Keratinocyte (primary cell): ENCODE results near the gene NQO2. TPM values are rescaled to one million over a fixed set of nuclear protein-coding genes. Genes with fewer than 3 reads are reported as not detected.

Source experiments
- DNase-seq: peaks from one replicate; pipeline ENCODE4 v3.0.0-alpha.2; 2011; ENCODE audit warnings: low read depth, missing footprints, low spot score
- FAIRE-seq: peaks from 2 replicates; lab custom pipeline; 2011; peaks lifted over from hg19 to GRCh38; lab: Jason Lieb, UNC
- H2AFZ ChIP-seq: 2 replicates; pipeline ENCODE4 v1.6.0; 2012; ENCODE audit warnings: low read length, control low read depth, inconsistent platforms; ENCODE audit not compliant: control insufficient read depth
- H3K27ac ChIP-seq: 2 replicates; pipeline ENCODE4 v1.5.1; 2011; ENCODE audit warnings: low read length; ENCODE audit not compliant: control insufficient read depth, insufficient read depth
- H3K27me3 ChIP-seq: 3 replicates; pipeline ENCODE4 v1.6.0; 2011; ENCODE audit warnings: low read length; ENCODE audit not compliant: control insufficient read depth, insufficient read depth; ENCODE audit errors: extremely low read depth
- H3K36me3 ChIP-seq, 2 experiments: 2 replicates in 1 of 2; 3 replicates in 1 of 2; pipeline ENCODE4 v1.5.1; 2011; ENCODE audit warnings: low read length in 2 of 2, mild to moderate bottlenecking in 1 of 2; ENCODE audit not compliant: control insufficient read depth in 2 of 2, insufficient read depth in 2 of 2; ENCODE audit errors: extremely low read depth in 1 of 2
- H3K4me1 ChIP-seq: 3 replicates; pipeline ENCODE4 v1.5.1; 2011; ENCODE audit warnings: low read length; ENCODE audit not compliant: control insufficient read depth, insufficient read depth; ENCODE audit errors: extremely low read depth
- H3K4me2 ChIP-seq: 3 replicates; pipeline ENCODE4 v1.6.0; 2011; ENCODE audit warnings: low read depth, low read length; ENCODE audit not compliant: control insufficient read depth, insufficient read depth; ENCODE audit errors: extremely low read depth
- H3K4me3 ChIP-seq, 3 experiments: fragments of 200-600 bp in 1 of 3; sonication (generic) in 1 of 3; 2 replicates in 2 of 3; 3 replicates in 1 of 3; pipeline ENCODE4 v1.5.1; 2011 to 2016; ENCODE audit warnings: low read length in 3 of 3, mild to moderate bottlenecking in 3 of 3, control low read depth in 2 of 3, inconsistent platforms in 1 of 3, low read depth in 1 of 3, mixed read lengths in 1 of 3, mixed run types in 1 of 3, moderate library complexity in 1 of 3; ENCODE audit not compliant: control insufficient read depth in 2 of 3, insufficient read depth in 2 of 3; ENCODE audit errors: extremely low read depth in 1 of 3
- H3K79me2 ChIP-seq: 2 replicates; pipeline ENCODE4 v1.6.0; 2012; ENCODE audit warnings: low read length; ENCODE audit not compliant: control insufficient read depth, insufficient read depth
- H3K9ac ChIP-seq: 3 replicates; pipeline ENCODE4 v1.6.0; 2011; ENCODE audit warnings: low read length; ENCODE audit not compliant: control insufficient read depth, insufficient read depth; ENCODE audit errors: extremely low read depth
- H3K9me1 ChIP-seq: 3 replicates; pipeline ENCODE4 v1.6.0; 2011; ENCODE audit warnings: low read length; ENCODE audit not compliant: control insufficient read depth, insufficient read depth; ENCODE audit errors: extremely low read depth
- H3K9me3 ChIP-seq: 2 replicates; pipeline ENCODE4 v1.5.1; 2012; ENCODE audit warnings: low read depth, low read length; ENCODE audit not compliant: control insufficient read depth
- H4K20me1 ChIP-seq: 3 replicates; pipeline ENCODE4 v1.6.0; 2011; ENCODE audit warnings: low read length; ENCODE audit not compliant: control insufficient read depth, insufficient read depth; ENCODE audit errors: extremely low read depth
- EZH2 ChIP-seq: IDR thresholded peaks from one replicate; pipeline ENCODE4 v1.6.1; 2012; ENCODE audit warnings: inconsistent platforms, mild to moderate bottlenecking, low read length, moderate library complexity
- dilution Hi-C: fragments of 300-500 bp; cut with MboI; formaldehyde crosslinking; loops from one replicate; pipeline ENCODE4 v1.7.0; 2020; ENCODE audit warnings: low sequenced_read_pairs; ENCODE audit not compliant: extremely low pct_ligation_motif_present
- polyA plus RNA-seq, 5 experiments: library from polyadenylated mRNA; depleted of rRNA in 3 of 5; stranded (reverse) in 3 of 5; stranded (forward) in 1 of 5; unstranded in 1 of 5; fragments of >200 nt; gene quantifications; 1 replicate in 1 of 5; 2 replicates in 3 of 5; 3 replicates in 1 of 5; pipeline versions ENCODE4 v1.2.1 to v1.2.3, GENCODE V29; 2011 to 2012; ENCODE audit warnings: missing spikeins in 2 of 5, low read depth in 1 of 5, low replicate concordance in 1 of 5
- TF ChIP-seq, protein P1 (sequence below), 3 experiments: IDR thresholded peaks in 1 of 3; conservative IDR thresholded peaks in 1 of 3; optimal IDR thresholded peaks in 1 of 3; 2 replicates in 2 of 3; 3 replicates in 1 of 3; pipeline versions ENCODE3 to v1.5.1; 2011; ENCODE audit warnings: low read length in 3 of 3, mild to moderate bottlenecking in 3 of 3, moderate library complexity in 2 of 3, control low read depth in 1 of 3, inconsistent platforms in 1 of 3; ENCODE audit not compliant: insufficient read depth in 2 of 3; ENCODE audit errors: extremely low read depth in 1 of 3

NQO2 gene
- polyA plus RNA-seq, 1 donor (not counting 4 experiments of a cell fraction or from before 2014, with no cell fraction given) = 22.9 TPM

DNA sequence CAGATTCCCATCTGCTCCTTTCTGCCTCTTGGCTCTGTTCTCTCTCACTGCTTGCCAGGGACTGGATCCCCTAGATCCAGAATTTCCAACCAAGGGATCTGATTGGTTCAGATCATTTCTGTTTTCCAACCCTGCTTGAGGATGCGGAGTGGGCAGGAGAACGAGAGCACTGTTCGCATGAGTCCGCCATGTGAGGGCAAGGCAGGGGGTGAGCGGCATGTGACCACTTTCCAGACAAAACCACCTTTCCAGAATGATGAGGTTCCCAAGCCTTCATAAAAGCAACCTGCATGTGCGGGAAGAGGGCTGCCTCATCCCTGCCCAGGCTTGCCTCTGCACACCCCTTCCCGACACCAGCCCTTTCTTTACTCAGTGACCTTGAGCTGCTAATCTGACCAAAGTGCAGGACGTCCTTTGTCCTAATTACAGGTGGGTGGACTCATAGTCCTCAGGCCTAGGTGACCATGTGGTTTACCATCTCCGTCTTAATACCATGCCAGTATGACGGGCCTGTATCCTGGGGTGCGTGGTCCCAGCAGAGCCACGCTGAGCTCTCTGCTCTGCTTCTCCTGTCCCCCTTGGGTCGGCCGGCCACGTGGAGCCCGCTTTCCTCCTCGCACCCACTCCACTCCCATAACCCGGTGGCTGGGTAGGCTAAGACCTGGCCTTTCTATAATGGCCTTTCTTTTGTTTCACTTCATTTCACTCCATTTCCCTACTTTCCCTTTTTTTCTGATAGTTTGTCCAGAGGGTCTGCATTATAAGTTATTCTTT, 14.4 kb downstream of the NQO2 start:
- DNase-seq (no peak), FAIRE-seq (no peak)
- H2AFZ ChIP-seq = no peak overlapping the region
- H3K4me3 ChIP-seq = no peak overlapping the region
- H3K4me1 ChIP-seq = peaks cover 12% of the 10 kb centered on the region
- no peaks in the 10 kb centered on the region for H3K9me3 ChIP-seq
- H3K27me3 ChIP-seq = no peaks in the 10 kb centered on the region
- dilution Hi-C loops = no loop called here
- H4K20me1 ChIP-seq = no peaks in the 10 kb centered on the region
- H3K79me2 ChIP-seq = no peaks in the 10 kb centered on the region
- TF ChIP-seq, protein P1, sequence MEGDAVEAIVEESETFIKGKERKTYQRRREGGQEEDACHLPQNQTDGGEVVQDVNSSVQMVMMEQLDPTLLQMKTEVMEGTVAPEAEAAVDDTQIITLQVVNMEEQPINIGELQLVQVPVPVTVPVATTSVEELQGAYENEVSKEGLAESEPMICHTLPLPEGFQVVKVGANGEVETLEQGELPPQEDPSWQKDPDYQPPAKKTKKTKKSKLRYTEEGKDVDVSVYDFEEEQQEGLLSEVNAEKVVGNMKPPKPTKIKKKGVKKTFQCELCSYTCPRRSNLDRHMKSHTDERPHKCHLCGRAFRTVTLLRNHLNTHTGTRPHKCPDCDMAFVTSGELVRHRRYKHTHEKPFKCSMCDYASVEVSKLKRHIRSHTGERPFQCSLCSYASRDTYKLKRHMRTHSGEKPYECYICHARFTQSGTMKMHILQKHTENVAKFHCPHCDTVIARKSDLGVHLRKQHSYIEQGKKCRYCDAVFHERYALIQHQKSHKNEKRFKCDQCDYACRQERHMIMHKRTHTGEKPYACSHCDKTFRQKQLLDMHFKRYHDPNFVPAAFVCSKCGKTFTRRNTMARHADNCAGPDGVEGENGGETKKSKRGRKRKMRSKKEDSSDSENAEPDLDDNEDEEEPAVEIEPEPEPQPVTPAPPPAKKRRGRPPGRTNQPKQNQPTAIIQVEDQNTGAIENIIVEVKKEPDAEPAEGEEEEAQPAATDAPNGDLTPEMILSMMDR (optimal IDR thresholded peaks at IDR 0.05 in 1 of 3, IDR thresholded peaks at IDR 0.05 in 1 of 3, conservative IDR thresholded peaks at IDR 0.05 in 1 of 3; ENCODE audit: extremely low read depth in 1 of 3, insufficient read depth in 2 of 3, low read length in 3 of 3) = no peak
- TF ChIP-seq EZH2 = no peak
- no peak overlapping the region for H3K27ac ChIP-seq
- H3K36me3 ChIP-seq = peaks cover 6 to 9% of the 10 kb centered on the region in 2 experiments
- no peaks in the 10 kb centered on the region for H3K9me1 ChIP-seq
- H3K4me2 ChIP-seq = no peak overlapping the region
- H3K9ac ChIP-seq = no peak overlapping the region

DNA sequence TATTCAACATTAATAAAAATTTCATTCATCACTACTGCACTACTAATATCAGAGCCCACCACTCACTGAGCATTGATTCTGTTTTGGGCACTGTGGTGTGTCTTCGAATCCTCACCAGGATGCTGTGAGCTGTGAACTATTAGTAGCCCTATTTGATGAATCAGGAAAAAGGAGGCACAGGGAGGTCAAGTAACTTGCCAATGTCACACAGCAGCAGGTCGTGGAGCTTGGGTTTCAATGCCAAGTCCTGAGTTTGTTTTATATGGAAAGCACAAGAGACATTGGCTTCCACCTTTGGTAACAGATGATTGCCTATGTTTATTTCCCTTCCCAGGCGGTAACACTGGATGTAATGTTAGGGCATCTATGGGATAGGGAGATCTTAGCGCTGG, 15.0 kb downstream of the NQO2 start:
- peaks cover 6 to 9% of the 10 kb centered on the region in 2 experiments for H3K36me3 ChIP-seq
- H3K27me3 ChIP-seq = no peaks in the 10 kb centered on the region
- H3K9ac ChIP-seq = no peak overlapping the region
- H3K4me3 ChIP-seq = no peak overlapping the region
- dilution Hi-C loops = no loop called here
- no peak overlapping the region for H3K27ac ChIP-seq
- no peaks in the 10 kb centered on the region for H4K20me1 ChIP-seq
- H3K9me1 ChIP-seq = no peaks in the 10 kb centered on the region
- H3K9me3 ChIP-seq = no peaks in the 10 kb centered on the region
- no peak for FAIRE-seq
- H3K4me1 ChIP-seq = peaks cover 12% of the 10 kb centered on the region
- H3K4me2 ChIP-seq = no peak overlapping the region
- H3K79me2 ChIP-seq = no peaks in the 10 kb centered on the region
- no peak for DNase-seq
- no peak for TF ChIP-seq EZH2
- TF ChIP-seq, protein P1 (optimal IDR thresholded peaks at IDR 0.05 in 1 of 3, IDR thresholded peaks at IDR 0.05 in 1 of 3, conservative IDR thresholded peaks at IDR 0.05 in 1 of 3; ENCODE audit: extremely low read depth in 1 of 3, insufficient read depth in 2 of 3, low read length in 3 of 3) = no peak
- no peak overlapping the region for H2AFZ ChIP-seq
